Spleen (tissue), 7 donors: ENCODE results near the gene SLC41A1.

Experiments used
- POLR2A ChIP-seq, 3 donors: fragments of 450-650 bp; IDR thresholded peaks; one replicate each; pipeline ENCODE4 v1.5.1; 2017; ENCODE audit warnings: antibody characterized with exemption in 3 of 3, mild to moderate bottlenecking in 1 of 3
- POLR2AphosphoS5 ChIP-seq, 3 donors: sonication (generic); formaldehyde crosslinking; IDR thresholded peaks; one replicate each; pipeline ENCODE4 v1.5.1; 2017; ENCODE audit warnings: antibody characterized with exemption in 3 of 3
- TF ChIP-seq, protein P1 (sequence below), 11 experiments: fragments of 200-600 bp in 7 of 11; fragments of 450-650 bp in 4 of 11; sonication (generic) in 4 of 11; IDR thresholded peaks in 8 of 11; conservative IDR thresholded peaks in 3 of 11; 1 replicate in 7 of 11; 2 replicates in 4 of 11; pipeline versions ENCODE4 v1.4.0 to v1.8.0; 2016 to 2021; ENCODE audit warnings: antibody characterized with exemption in 11 of 11, inconsistent platforms in 4 of 11, mild to moderate bottlenecking in 1 of 11
- donor health status: DM: no; HTN: no; CAD: no; lungs with moderate emphysema.
- donor health status: DM: no; HTN: no; CAD: no.
- donor health status: DM: no; HTN: no; CAD: no.

DNA sequence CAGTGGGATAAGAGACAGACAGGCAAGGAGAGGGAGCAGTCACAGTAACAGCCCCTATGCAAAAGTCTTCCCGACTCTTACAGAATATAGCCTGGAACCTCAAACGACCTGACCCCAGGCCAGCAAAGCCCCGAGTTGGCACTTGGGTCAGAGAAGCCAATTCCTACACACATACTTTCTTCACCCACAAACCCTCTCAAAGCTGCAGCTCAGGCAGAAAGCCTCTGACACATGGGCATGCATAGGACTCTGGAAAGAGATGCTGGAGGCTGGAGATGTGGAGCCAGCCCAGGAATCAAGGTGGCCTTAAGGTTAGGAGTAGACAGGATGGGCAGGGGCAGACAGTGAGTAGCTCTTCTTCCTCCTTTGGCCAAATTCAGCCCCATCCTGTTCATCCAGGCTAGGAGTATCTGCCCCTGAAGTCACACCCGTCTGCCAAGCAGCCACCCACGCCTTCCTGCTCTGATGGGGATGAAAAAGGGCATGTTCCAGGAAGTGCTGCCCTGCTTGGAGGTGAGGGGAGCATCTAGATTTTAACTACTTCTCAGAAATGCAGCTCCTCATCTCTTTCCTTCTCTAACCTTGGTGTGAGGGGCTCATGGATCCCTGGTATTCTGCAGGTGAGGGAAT is 7.8 kb downstream of the SLC41A1 start:
- TF ChIP-seq, protein P1, sequence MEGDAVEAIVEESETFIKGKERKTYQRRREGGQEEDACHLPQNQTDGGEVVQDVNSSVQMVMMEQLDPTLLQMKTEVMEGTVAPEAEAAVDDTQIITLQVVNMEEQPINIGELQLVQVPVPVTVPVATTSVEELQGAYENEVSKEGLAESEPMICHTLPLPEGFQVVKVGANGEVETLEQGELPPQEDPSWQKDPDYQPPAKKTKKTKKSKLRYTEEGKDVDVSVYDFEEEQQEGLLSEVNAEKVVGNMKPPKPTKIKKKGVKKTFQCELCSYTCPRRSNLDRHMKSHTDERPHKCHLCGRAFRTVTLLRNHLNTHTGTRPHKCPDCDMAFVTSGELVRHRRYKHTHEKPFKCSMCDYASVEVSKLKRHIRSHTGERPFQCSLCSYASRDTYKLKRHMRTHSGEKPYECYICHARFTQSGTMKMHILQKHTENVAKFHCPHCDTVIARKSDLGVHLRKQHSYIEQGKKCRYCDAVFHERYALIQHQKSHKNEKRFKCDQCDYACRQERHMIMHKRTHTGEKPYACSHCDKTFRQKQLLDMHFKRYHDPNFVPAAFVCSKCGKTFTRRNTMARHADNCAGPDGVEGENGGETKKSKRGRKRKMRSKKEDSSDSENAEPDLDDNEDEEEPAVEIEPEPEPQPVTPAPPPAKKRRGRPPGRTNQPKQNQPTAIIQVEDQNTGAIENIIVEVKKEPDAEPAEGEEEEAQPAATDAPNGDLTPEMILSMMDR (IDR thresholded peaks at IDR 0.05 in 8 of 11, conservative IDR thresholded peaks at IDR 0.05 in 3 of 11) = no peak
- TF ChIP-seq POLR2A (IDR thresholded peaks at IDR 0.05) (no peak), POLR2AphosphoS5 (IDR thresholded peaks at IDR 0.05) (peak in 1 of 3 donors; percentile 17)
